Heart left ventricle (tissue), 16 donors: ENCODE results near the gene PTPRD. TPM values are rescaled to one million over a fixed set of nuclear protein-coding genes. Genes with fewer than 3 reads are reported as not detected.

Experiments used
- ATAC-seq, 4 donors: fragments of 200-7000 bp; cut with Tn5 transposase; one replicate each; pipeline ENCODE4 v1.9.1; 2020 to 2022; ENCODE audit warnings: moderate library complexity in 4 of 4, mild to moderate bottlenecking in 3 of 4, moderate number of reproducible peaks in 1 of 4
- DNase-seq, 5 donors: peaks; one replicate each; pipeline ENCODE4 v3.0.0-alpha.2; 2020
- H3K27ac ChIP-seq, 12 donors: fragments of 200-600 bp; sonication (generic) in 4 of 12; one replicate each; pipeline versions ENCODE4 v1.5.0 to v1.8.0; 2016 to 2022; ENCODE audit warnings: mild to moderate bottlenecking in 2 of 12
- H3K27me3 ChIP-seq, 9 donors: fragments of 200-600 bp; sonication (generic) in 2 of 9; one replicate each; pipeline versions ENCODE4 v1.5.1 to v1.8.0; 2016 to 2022; ENCODE audit warnings: mild to moderate bottlenecking in 3 of 9
- H3K36me3 ChIP-seq, 9 donors: fragments of 200-600 bp; sonication (generic) in 2 of 9; one replicate each; pipeline versions ENCODE4 v1.5.0 to v1.8.0; 2018 to 2022; ENCODE audit warnings: mild to moderate bottlenecking in 2 of 9
- H3K4me1 ChIP-seq, 12 donors: fragments of 200-600 bp; sonication (generic) in 4 of 12; one replicate each; pipeline versions ENCODE4 v1.5.0 to v1.8.0; 2016 to 2022; ENCODE audit warnings: mild to moderate bottlenecking in 3 of 12
- H3K4me3 ChIP-seq, 12 donors: fragments of 200-600 bp; sonication (generic) in 4 of 12; one replicate each; pipeline versions ENCODE4 v1.5.0 to v1.8.0; 2017 to 2022; ENCODE audit warnings: mild to moderate bottlenecking in 9 of 12, moderate library complexity in 4 of 12
- H3K9me3 ChIP-seq, 12 donors: fragments of 200-600 bp; sonication (generic) in 4 of 12; one replicate each; pipeline versions ENCODE4 v1.5.0 to v1.8.0; 2016 to 2022; ENCODE audit warnings: mild to moderate bottlenecking in 1 of 12
- POLR2A ChIP-seq, 2 donors: fragments of 450-650 bp; IDR thresholded peaks; one replicate each; pipeline ENCODE4 v1.6.1; 2017; ENCODE audit warnings: antibody characterized with exemption in 2 of 2, mild to moderate bottlenecking in 2 of 2, moderate library complexity in 2 of 2
- WGBS, 4 donors: extraction: QIAGEN DNeasy Blood & Tissue Kit in 2 of 4; methylation state at CpG; one replicate each; pipeline versions ENCODE4 v1.1.5 to v1.1.7; 2013 to 2018; 5-methylcytosine and 5-hydroxymethylcytosine counted together
- intact Hi-C, 10 donors: fragments of 100-400 bp; cut with DNase I; formaldehyde crosslinking; loops; one replicate each; pipeline versions ENCODE4 v1.11.1 to v1.14.2; 2022
- polyA plus RNA-seq, 2 donors: library from polyadenylated mRNA; stranded (reverse); fragments of 200-250 nt; gene quantifications; one replicate each; pipeline ENCODE4 v1.2.3, GENCODE V29; 2013
- total RNA-seq, 9 donors: library from RNA; depleted of rRNA in 2 of 9; stranded (reverse); fragments of >200 nt in 2 of 9; fragmentation: NEBNext Ultra II Directional in 3 of 9; extraction: Animal tissue kit (Norgen Biotek cat#: 25700) in 3 of 9; gene quantifications; one replicate each; pipeline versions ENCODE4 v1.1.0 to v1.2.4, GENCODE V29; 2016 to 2023
- TF ChIP-seq, protein P1 (sequence below), 12 donors: fragments of 200-600 bp; sonication (generic) in 4 of 12; IDR thresholded peaks; one replicate each; pipeline versions ENCODE4 v1.5.0 to v1.8.0; 2018 to 2022; ENCODE audit warnings: antibody characterized with exemption in 12 of 12, mild to moderate bottlenecking in 5 of 12
- donor health status: ischemic (EF 13 %, LVEDD 7.1; RV severe dilation, severe dysfunction).
- donor health status: healthy with polysubstance abuse.
- donor health status: DM: no; HTN: yes; CAD: no.
- donor health status: DM: no; HTN: no; CAD: no.
- donor health status: ischemic (EF 25% LVEDD 6.9; RV normal size, moderate dysfunction).
- donor health status: ischemic (EF 25% LVEDD 5.7; RV mildly dilated, moderate dysfunction).
- donor health status: healthy.
- donor health status: DM: yes; HTN: yes; CAD: no.
- donor health status: ischemic (EF 35%, LVEDD 5.7; RV mildly dilated, moderate dysfunction).
- donor health status: nonischemic (EF 11% LVEDD 7.7; RV severe dilation, severe dysfunction).
- donor health status: DM: yes; HTN: yes; CAD: no.
- donor health status: PGD.
- donor health status: ischemic (EF 29% LVEDD 5.4; RV normal size, mild dysfunction).
- donor health status: nonischemic (EF 23%, LVEDD 6.1; RV moderate dilation, normal function).

Gene PTPRD
- total and polyA plus RNA-seq, 11 donors = 1.4 to 25.3 (median 15.1) TPM

DNA sequence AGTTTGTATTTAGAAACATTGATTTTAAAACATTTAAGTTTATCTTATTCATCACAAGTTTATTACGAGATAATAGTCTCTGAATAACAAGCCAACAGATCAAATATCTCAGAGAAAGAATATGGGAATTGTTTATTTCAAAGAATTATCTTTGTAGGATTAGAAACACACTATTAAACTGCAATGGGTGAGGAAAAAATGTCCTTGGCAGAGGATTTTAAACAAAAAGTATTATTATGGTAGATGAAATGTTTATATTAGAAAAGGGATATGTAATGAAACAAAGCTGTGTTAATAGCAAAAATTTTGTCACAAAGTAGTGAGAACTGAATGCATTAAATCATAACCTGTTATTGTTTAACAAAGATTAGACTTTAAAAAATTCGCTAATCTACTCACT, 1430.4 kb downstream of the PTPRD start:
- 60 to 78% (median 74%) methylated on average over 2 of the region's 2 CpGs for WGBS, 4 donors
- no peaks in the 10 kb centered on the region for H3K9me3 ChIP-seq
- TF ChIP-seq, protein P1, sequence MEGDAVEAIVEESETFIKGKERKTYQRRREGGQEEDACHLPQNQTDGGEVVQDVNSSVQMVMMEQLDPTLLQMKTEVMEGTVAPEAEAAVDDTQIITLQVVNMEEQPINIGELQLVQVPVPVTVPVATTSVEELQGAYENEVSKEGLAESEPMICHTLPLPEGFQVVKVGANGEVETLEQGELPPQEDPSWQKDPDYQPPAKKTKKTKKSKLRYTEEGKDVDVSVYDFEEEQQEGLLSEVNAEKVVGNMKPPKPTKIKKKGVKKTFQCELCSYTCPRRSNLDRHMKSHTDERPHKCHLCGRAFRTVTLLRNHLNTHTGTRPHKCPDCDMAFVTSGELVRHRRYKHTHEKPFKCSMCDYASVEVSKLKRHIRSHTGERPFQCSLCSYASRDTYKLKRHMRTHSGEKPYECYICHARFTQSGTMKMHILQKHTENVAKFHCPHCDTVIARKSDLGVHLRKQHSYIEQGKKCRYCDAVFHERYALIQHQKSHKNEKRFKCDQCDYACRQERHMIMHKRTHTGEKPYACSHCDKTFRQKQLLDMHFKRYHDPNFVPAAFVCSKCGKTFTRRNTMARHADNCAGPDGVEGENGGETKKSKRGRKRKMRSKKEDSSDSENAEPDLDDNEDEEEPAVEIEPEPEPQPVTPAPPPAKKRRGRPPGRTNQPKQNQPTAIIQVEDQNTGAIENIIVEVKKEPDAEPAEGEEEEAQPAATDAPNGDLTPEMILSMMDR (IDR thresholded peaks at IDR 0.05) = no peak
- TF ChIP-seq POLR2A (IDR thresholded peaks at IDR 0.05) = no peak

DNA sequence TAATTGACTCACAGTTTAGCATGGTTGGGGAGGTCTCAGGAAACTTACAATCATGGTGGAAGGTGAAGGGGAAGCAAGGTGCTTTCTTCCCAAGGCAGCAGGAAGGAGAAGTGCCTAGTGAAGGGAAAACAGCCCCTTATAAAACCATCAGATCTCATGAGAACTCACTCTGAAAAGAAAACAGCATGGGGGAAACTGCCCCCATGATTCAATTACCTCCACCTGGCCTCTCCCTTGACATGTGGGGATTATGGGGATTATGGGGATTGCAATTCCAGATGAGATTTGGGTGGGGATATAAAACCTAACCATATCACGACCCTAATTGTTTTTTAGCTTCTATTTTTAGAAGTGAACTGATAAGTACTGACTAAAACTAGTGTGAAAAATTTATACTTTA, 1435.7 kb downstream of the PTPRD start:
- no peak for DNase-seq
- TF ChIP-seq POLR2A (IDR thresholded peaks at IDR 0.05) = no peak
- TF ChIP-seq, protein P1 (IDR thresholded peaks at IDR 0.05) = no peak
- Histone ChIP-seq H3K9me3 (no peaks in the 10 kb centered on the region), H3K27ac (no peak overlapping the region), H3K27me3 (no peaks in the 10 kb centered on the region), H3K4me1 (no peaks in the 10 kb centered on the region), H3K36me3 (no peaks in the 10 kb centered on the region), H3K4me3 (no peak overlapping the region)
- WGBS, 4 donors = 13 to 35% (median 25%) methylated on average over 1 of the region's 1 CpG
- intact Hi-C loops = no loop called here
- no peak for ATAC-seq

More for the DNA sequence above, 1430.4 kb downstream of the PTPRD start:
- no peak for ATAC-seq
- H3K27ac ChIP-seq = no peak overlapping the region
- intact Hi-C loops = no loop called here
- no peak for DNase-seq
- no peaks in the 10 kb centered on the region for H3K4me1 ChIP-seq
- no peak overlapping the region for H3K4me3 ChIP-seq
- no peaks in the 10 kb centered on the region for H3K36me3 ChIP-seq
- no peaks in the 10 kb centered on the region for H3K27me3 ChIP-seq

DNA sequence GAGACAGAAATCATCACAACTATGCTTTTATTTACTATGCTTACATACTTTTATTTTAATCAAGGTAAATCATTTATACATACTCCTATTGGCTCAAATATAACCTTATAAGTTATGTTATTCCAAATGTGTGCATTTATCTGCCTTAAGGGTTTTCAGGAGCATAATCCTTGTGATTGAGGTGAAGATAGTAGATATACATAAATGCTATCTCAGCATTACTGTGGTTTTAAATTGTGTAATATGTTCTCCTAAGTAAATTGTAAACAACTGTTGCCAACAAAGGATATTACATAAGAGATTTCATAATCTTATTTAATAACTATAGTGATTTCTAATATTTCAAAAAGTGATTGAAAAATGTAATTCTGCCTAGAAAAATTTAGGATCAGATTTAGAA, 1438.4 kb downstream of the PTPRD start:
- intact Hi-C loops = no loop called here

DNA sequence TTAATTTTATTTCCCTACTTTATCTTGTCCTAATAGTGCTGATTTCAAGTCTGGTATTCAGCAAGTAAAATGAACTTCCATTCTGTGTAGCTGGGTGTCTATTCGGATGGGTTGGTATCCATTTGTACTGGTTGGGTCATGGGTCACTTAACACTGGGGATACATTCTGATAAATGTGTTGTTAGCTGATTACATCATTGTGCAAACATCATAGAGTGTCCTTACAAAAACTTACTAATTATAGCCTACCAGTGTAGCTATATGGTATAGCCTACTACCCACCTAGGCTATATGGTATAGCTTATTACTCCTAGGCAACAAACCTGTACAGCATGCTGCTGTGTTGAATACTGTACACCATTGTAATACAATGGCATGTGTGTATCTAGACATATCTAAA, 1439.5 kb downstream of the PTPRD start:
- 70 to 79% (median 77%) methylated on average over 1 of the region's 1 CpG for WGBS, 4 donors
- intact Hi-C loops = no loop called here

More for the DNA sequence above, 1438.4 kb downstream of the PTPRD start:
- DNase-seq = no peak
- H3K9me3 ChIP-seq = no peaks in the 10 kb centered on the region
- no peak overlapping the region for H3K27ac ChIP-seq
- no peaks in the 10 kb centered on the region for H3K27me3 ChIP-seq
- TF ChIP-seq POLR2A (IDR thresholded peaks at IDR 0.05) = no peak
- TF ChIP-seq, protein P1 (IDR thresholded peaks at IDR 0.05) = no peak
- no peak overlapping the region for H3K4me3 ChIP-seq
- no peaks in the 10 kb centered on the region for H3K36me3 ChIP-seq
- H3K4me1 ChIP-seq = no peaks in the 10 kb centered on the region
- no peak for ATAC-seq

More for the DNA sequence above, 1439.5 kb downstream of the PTPRD start:
- TF ChIP-seq, protein P1 (IDR thresholded peaks at IDR 0.05) = no peak
- no peak for TF ChIP-seq POLR2A (IDR thresholded peaks at IDR 0.05)
- Histone ChIP-seq H3K27ac (no peak overlapping the region), H3K27me3 (no peaks in the 10 kb centered on the region), H3K9me3 (no peaks in the 10 kb centered on the region), H3K4me3 (no peak overlapping the region), H3K4me1 (no peaks in the 10 kb centered on the region), H3K36me3 (no peaks in the 10 kb centered on the region)
- DNase-seq (no peak), ATAC-seq (no peak)
